OCI-LY7 (cell line): Measurements from ENCODE around the gene TGFBI. TPM values are rescaled to one million over a fixed set of nuclear protein-coding genes. Genes with fewer than 3 reads are reported as not detected.
A peak's percentile ranks its signal among the peaks of the same experiment; 100 is the strongest.

Experiments used
- BruUV-seq: library from RNA; stranded (reverse); fragments of 400-500 nt; replicated peaks from 2 replicates; lab custom pipeline; 2021; lab: Mats Ljungman, UMichigan
- CTCF ChIA-PET: fragments of 300-600 bp; sonication (Branson Sonifier 250); formaldehyde crosslinking; loops from one replicate; lab custom pipeline; 2022; ENCODE audit warnings: antibody characterized with exemption; ENCODE audit not compliant: unreplicated experiment; lab: Charles Lee
- POLR2A ChIA-PET: fragments of 300-600 bp; sonication (Branson Sonifier 250); formaldehyde crosslinking; loops from one replicate; lab custom pipeline; 2022; ENCODE audit warnings: antibody characterized with exemption; lab: Charles Lee
- DNase-seq: peaks from one replicate; pipeline ENCODE4 v3.0.0-alpha.2; 2015; ENCODE audit warnings: low spot score
- H2AFZ ChIP-seq: fragments of 200-600 bp; sonication (generic), shearing (Covaris generic); 2 replicates; pipeline ENCODE4 v1.6.1; 2014; ENCODE audit warnings: mild to moderate bottlenecking, antibody characterized with exemption, low read length, moderate library complexity
- H3K27ac ChIP-seq: fragments of 200-600 bp; sonication (generic); 2 replicates; pipeline ENCODE4 v1.5.1; 2014; ENCODE audit warnings: mixed run types, low read depth, mild to moderate bottlenecking, moderate library complexity, low read length, inconsistent platforms; ENCODE audit not compliant: poor library complexity, severe bottlenecking
- H3K36me3 ChIP-seq: fragments of 200-600 bp; sonication (generic); 2 replicates; pipeline ENCODE4 v1.6.1; 2014; ENCODE audit warnings: mild to moderate bottlenecking, antibody characterized with exemption, low read length, moderate library complexity, mixed read lengths; ENCODE audit not compliant: insufficient read depth
- H3K4me1 ChIP-seq: fragments of 200-600 bp; sonication (generic); 2 replicates; pipeline ENCODE4 v1.5.1; 2014; ENCODE audit warnings: mild to moderate bottlenecking, low read length; ENCODE audit not compliant: insufficient read depth, poor library complexity, severe bottlenecking
- H3K4me2 ChIP-seq: fragments of 200-600 bp; sonication (generic); 2 replicates; pipeline ENCODE4 v1.6.1; 2014; ENCODE audit warnings: mild to moderate bottlenecking, low read length
- H3K4me3 ChIP-seq: fragments of 200-600 bp; sonication (generic); 2 replicates; pipeline ENCODE4 v1.5.1; 2014; ENCODE audit warnings: mild to moderate bottlenecking, low read depth, low read length; ENCODE audit not compliant: poor library complexity, severe bottlenecking
- H3K79me2 ChIP-seq: fragments of 200-600 bp; sonication (generic); 2 replicates; pipeline ENCODE4 v1.6.1; 2016; ENCODE audit warnings: low read depth, mild to moderate bottlenecking, low read length, moderate library complexity, mixed read lengths; ENCODE audit not compliant: insufficient read depth
- H3K9me2 ChIP-seq: fragments of 200-600 bp; sonication (generic); 2 replicates; pipeline ENCODE4 v1.6.1; 2016; ENCODE audit warnings: mild to moderate bottlenecking, low read length, mixed read lengths; ENCODE audit not compliant: insufficient read depth
- H3K9me3 ChIP-seq: fragments of 200-600 bp; sonication (generic); 2 replicates; pipeline ENCODE4 v1.6.1; 2014; ENCODE audit warnings: mild to moderate bottlenecking, mixed run types, low read length, mixed read lengths
- H4K20me1 ChIP-seq: fragments of 200-600 bp; sonication (generic); 2 replicates; pipeline ENCODE4 v1.6.1; 2014; ENCODE audit warnings: mild to moderate bottlenecking, antibody characterized with exemption, low read length, moderate library complexity, mixed read lengths; ENCODE audit not compliant: insufficient read depth
- EZH2phosphoT487 ChIP-seq: fragments of 200-600 bp; sonication (generic); IDR thresholded peaks from 2 replicates; pipeline ENCODE4 v1.6.1; 2018; ENCODE audit warnings: low read depth, borderline replicate concordance, mild to moderate bottlenecking, mixed run types, antibody characterized with exemption, low read length, moderate library complexity, mixed read lengths
- intact Hi-C: fragments of 100-400 bp; cut with micrococcal nuclease; formaldehyde crosslinking; loops from one replicate; pipeline ENCODE4 v1.10.0; 2022; ENCODE audit not compliant: unreplicated experiment
- total RNA-seq, 2 experiments: library from RNA; depleted of rRNA in 1 of 2; stranded (reverse); fragments of >200 nt in 1 of 2; shearing (Covaris generic) in 1 of 2; gene quantifications; 2 replicates each; pipeline ENCODE4 v1.2.3, GENCODE V29; 2014 to 2022
- TF ChIP-seq, protein P1 (sequence below): fragments of 200-600 bp; sonication (generic); conservative IDR thresholded peaks from 2 replicates; pipeline ENCODE4 v1.5.1; 2014; ENCODE audit warnings: mild to moderate bottlenecking, antibody characterized with exemption, low read length, moderate library complexity, mixed read lengths

The TGFBI gene
- total RNA-seq, 2 experiments from 2014 or later, result not detected

DNA sequence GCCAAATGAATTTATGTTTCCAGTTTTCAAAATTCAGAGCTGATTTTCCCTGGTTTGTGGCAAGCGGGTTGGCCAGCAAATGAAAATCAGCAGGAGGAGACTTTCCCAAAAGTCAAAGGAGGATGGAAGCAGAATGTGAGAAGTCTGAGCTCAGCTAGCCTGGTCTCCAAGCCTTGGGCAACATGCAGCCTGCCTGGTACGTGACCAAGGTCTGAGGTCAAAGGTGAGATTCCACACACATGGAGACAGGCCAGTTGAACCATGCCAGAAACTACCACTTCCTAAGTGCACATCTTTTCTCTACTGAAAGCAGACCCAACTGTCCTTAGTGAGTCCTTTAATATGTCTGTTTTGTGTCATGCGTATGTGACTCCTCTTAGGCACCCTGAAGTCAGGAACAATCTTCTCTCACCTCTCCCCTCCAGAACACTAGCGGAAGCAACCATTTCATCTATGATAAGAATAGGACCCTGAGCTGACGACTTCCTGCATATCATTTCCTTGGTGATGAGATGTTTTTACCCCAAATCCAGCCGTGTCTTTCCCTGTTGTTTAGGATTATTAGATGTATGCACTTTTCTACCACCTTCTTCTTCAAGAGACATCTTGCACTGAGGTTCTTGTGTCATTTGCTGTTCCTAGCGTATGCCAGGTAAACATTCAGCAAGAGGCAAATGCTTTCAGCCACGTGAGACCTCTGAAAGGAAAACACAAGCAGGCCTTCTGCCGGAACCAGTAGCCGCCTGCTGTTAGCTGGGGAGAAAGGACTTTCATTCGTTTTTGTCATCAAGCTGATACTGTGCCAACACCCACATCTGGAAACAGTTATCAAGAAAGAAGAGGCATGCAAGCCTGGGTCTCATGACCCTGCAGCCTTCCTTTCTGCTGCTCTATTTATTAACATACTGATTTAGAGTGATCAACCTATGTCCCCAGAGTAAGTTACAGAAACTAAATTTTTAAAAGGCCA, 9.7 kb upstream of the TGFBI start:
- H3K4me3 ChIP-seq, result no peak overlapping the region
- CTCF ChIA-PET, result no interaction called here
- BruUV-seq, result no TSS peak
- no peaks in the 10 kb centered on the region for H3K9me3 ChIP-seq
- H2AFZ ChIP-seq, result peak overlapping the region; percentile 32; the same call in 1 of the 2 replicates
- H3K4me1 ChIP-seq, result no peaks in the 10 kb centered on the region
- H3K4me2 ChIP-seq, result no peak overlapping the region
- no peak for TF ChIP-seq EZH2phosphoT487
- TF ChIP-seq, protein P1, sequence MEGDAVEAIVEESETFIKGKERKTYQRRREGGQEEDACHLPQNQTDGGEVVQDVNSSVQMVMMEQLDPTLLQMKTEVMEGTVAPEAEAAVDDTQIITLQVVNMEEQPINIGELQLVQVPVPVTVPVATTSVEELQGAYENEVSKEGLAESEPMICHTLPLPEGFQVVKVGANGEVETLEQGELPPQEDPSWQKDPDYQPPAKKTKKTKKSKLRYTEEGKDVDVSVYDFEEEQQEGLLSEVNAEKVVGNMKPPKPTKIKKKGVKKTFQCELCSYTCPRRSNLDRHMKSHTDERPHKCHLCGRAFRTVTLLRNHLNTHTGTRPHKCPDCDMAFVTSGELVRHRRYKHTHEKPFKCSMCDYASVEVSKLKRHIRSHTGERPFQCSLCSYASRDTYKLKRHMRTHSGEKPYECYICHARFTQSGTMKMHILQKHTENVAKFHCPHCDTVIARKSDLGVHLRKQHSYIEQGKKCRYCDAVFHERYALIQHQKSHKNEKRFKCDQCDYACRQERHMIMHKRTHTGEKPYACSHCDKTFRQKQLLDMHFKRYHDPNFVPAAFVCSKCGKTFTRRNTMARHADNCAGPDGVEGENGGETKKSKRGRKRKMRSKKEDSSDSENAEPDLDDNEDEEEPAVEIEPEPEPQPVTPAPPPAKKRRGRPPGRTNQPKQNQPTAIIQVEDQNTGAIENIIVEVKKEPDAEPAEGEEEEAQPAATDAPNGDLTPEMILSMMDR, result no peak
- H3K9me2 ChIP-seq, result no peaks in the 10 kb centered on the region
- H3K27ac ChIP-seq, result no peak overlapping the region
- intact Hi-C loops, result no loop called here
- H3K79me2 ChIP-seq, result no peaks in the 10 kb centered on the region
- POLR2A ChIA-PET, result interaction anchor here (0.7 kb wide), 1 partner anchor 24 kb away, joined by 3 read pairs; no protein-coding TSS in a partner anchor
- no peaks in the 10 kb centered on the region for H4K20me1 ChIP-seq
- no peak for DNase-seq
- H3K36me3 ChIP-seq, result no peaks in the 10 kb centered on the region

DNA sequence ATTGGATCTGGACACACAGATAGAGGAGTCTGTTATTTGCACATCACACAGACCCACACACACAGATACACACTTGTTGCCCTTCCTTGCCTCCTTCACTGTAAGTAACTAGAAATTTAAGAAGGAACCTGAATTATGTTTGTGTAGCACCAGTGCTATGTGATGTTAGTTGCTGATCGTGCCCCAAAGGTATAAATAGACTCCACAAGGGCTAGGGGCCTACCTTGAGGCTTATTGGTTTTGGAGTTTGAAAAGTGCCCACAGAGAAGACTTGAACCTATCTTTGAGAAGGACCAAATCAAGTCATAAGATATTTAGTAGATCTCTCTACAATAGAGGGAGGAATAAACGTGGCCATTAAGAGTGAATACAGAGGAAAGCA, 8.8 kb upstream of the TGFBI start:
- no peak overlapping the region for H3K4me2 ChIP-seq
- H3K9me3 ChIP-seq, result no peaks in the 10 kb centered on the region
- no peaks in the 10 kb centered on the region for H3K4me1 ChIP-seq
- no peak for TF ChIP-seq EZH2phosphoT487
- TF ChIP-seq, protein P1, result no peak
- no peaks in the 10 kb centered on the region for H3K9me2 ChIP-seq
- H3K36me3 ChIP-seq, result no peaks in the 10 kb centered on the region
- H4K20me1 ChIP-seq, result no peaks in the 10 kb centered on the region
- intact Hi-C loops, result no loop called here
- H2AFZ ChIP-seq, result no peak overlapping the region
- ChIA-PET POLR2A (no interaction called here), CTCF (no interaction called here)
- no peak overlapping the region for H3K4me3 ChIP-seq
- DNase-seq, result no peak
- no peaks in the 10 kb centered on the region for H3K79me2 ChIP-seq
- BruUV-seq, result no TSS peak
- no peak overlapping the region for H3K27ac ChIP-seq
